NT2/D1 (cell line): ENCODE measurements around the gene IFITM5.

Source experiments
- SUZ12 ChIP-seq: IDR thresholded peaks from 2 replicates; pipeline ENCODE4 v1.6.1; 2011; ENCODE audit not compliant: insufficient read length, insufficient read depth; ENCODE audit errors: extremely low read depth
- ZNF274 ChIP-seq: IDR thresholded peaks from 2 replicates; pipeline ENCODE4 v1.6.1; 2011; ENCODE audit warnings: mild to moderate bottlenecking, low read depth, low read length

GRCh38 chr11:304061-304506 is 4.8 kb upstream of the IFITM5 start:
- TF ChIP-seq ZNF274: no peak
- no peak for TF ChIP-seq SUZ12
